HEK293 (cell line): ENCODE data around the gene TBC1D17.
A peak's percentile ranks its signal among the peaks of the same experiment; 100 is the strongest.

Source experiments
- CTCF ChIA-PET: fragments of 350-600 bp; formaldehyde crosslinking; extraction: SDS; loops from one replicate; lab custom pipeline; 2021; ENCODE audit warnings: antibody characterized with exemption; lab: Yijun Ruan, JAX
- POLR2A ChIA-PET: fragments of 300-600 bp; formaldehyde crosslinking; extraction: SDS; loops from one replicate; lab custom pipeline; 2020; ENCODE audit warnings: antibody characterized with exemption, inconsistent platforms; lab: Yijun Ruan, JAX
- H3K27ac ChIP-seq: fragments of 200-500 bp; sonication (Bioruptor generic); 2 replicates; pipeline ENCODE4 v1.5.1; 2014; ENCODE audit warnings: low read depth, low read length, control low read depth, inconsistent platforms; ENCODE audit errors: extremely low read depth
- H3K36me3 ChIP-seq, 2 experiments: fragments of 200-500 bp in 1 of 2; sonication (Bioruptor generic) in 1 of 2; 1 replicate in 1 of 2; 2 replicates in 1 of 2; pipeline ENCODE4 v1.5.1; 2014 to 2017; ENCODE audit warnings: inconsistent platforms in 2 of 2, low read length in 2 of 2; ENCODE audit not compliant: control insufficient read depth in 2 of 2, insufficient read depth in 1 of 2
- H3K4me1 ChIP-seq: fragments of 200-500 bp; sonication (Bioruptor generic); 2 replicates; pipeline ENCODE4 v1.5.1; 2014; ENCODE audit warnings: mild to moderate bottlenecking, low read length, inconsistent platforms; ENCODE audit not compliant: control insufficient read depth, insufficient read depth
- H3K4me3 ChIP-seq: 2 replicates; pipeline ENCODE4 v1.5.1; 2011; ENCODE audit warnings: low read depth, mild to moderate bottlenecking, control low read depth, low read length, moderate library complexity
- H3K9me3 ChIP-seq: fragments of 200-500 bp; sonication (Bioruptor generic); 2 replicates; pipeline ENCODE4 v1.5.1; 2014; ENCODE audit warnings: low read depth, low read length, inconsistent platforms; ENCODE audit not compliant: control insufficient read depth, insufficient read depth
- BCL11B ChIP-seq: fragments of 450-650 bp; formaldehyde crosslinking; IDR thresholded peaks from 2 replicates; pipeline ENCODE4 v1.5.1; 2016; ENCODE audit warnings: low read depth, missing biosample characterization, missing genetic modification characterization
- FEZF1 ChIP-seq: fragments of 450-650 bp; formaldehyde crosslinking; IDR thresholded peaks from 2 replicates; pipeline ENCODE4 v1.5.1; 2016; ENCODE audit warnings: missing biosample characterization, missing genetic modification characterization
- GLI2 ChIP-seq: fragments of 450-650 bp; formaldehyde crosslinking; IDR thresholded peaks from 2 replicates; pipeline ENCODE4; 2017; ENCODE audit warnings: missing biosample characterization, missing genetic modification characterization, low read depth, borderline replicate concordance
- KLF1 ChIP-seq: fragments of 450-650 bp; formaldehyde crosslinking; IDR thresholded peaks from 2 replicates; pipeline ENCODE4 v1.5.1; 2016; ENCODE audit warnings: missing biosample characterization, missing genetic modification characterization
- KLF16 ChIP-seq: fragments of 450-650 bp; formaldehyde crosslinking; IDR thresholded peaks from 2 replicates; pipeline ENCODE4 v1.5.1; 2017; ENCODE audit warnings: missing biosample characterization, missing genetic modification characterization
- KLF17 ChIP-seq: fragments of 450-650 bp; formaldehyde crosslinking; IDR thresholded peaks from 2 replicates; pipeline ENCODE4 v1.5.1; 2016; ENCODE audit warnings: missing biosample characterization, missing genetic modification characterization
- KLF8 ChIP-seq: fragments of 450-650 bp; formaldehyde crosslinking; IDR thresholded peaks from 2 replicates; pipeline ENCODE4 v1.5.1; 2016; ENCODE audit warnings: missing biosample characterization, missing genetic modification characterization
- REST ChIP-seq: fragments of 450-650 bp; formaldehyde crosslinking; IDR thresholded peaks from 2 replicates; pipeline ENCODE4 v1.5.1; 2016; ENCODE audit warnings: missing biosample characterization, missing genetic modification characterization
- ZBTB49 ChIP-seq: fragments of 450-650 bp; formaldehyde crosslinking; IDR thresholded peaks from 2 replicates; pipeline ENCODE4 v1.5.1; 2016; ENCODE audit warnings: missing biosample characterization, missing genetic modification characterization, low read depth
- ZFP3 ChIP-seq: fragments of 450-650 bp; formaldehyde crosslinking; IDR thresholded peaks from 2 replicates; pipeline ENCODE4 v1.5.1; 2016; ENCODE audit warnings: low read depth, missing biosample characterization, missing genetic modification characterization
- ZNF211 ChIP-seq: fragments of 450-650 bp; formaldehyde crosslinking; IDR thresholded peaks from 2 replicates; pipeline ENCODE4 v1.5.1; 2016; ENCODE audit warnings: low read depth, missing biosample characterization, missing genetic modification characterization
- ZNF324 ChIP-seq: fragments of 450-650 bp; formaldehyde crosslinking; IDR thresholded peaks from 2 replicates; pipeline ENCODE4 v1.5.1; 2016; ENCODE audit warnings: missing biosample characterization, missing genetic modification characterization
- ZNF449 ChIP-seq: fragments of 450-650 bp; formaldehyde crosslinking; IDR thresholded peaks from 2 replicates; pipeline ENCODE4 v1.5.1; 2017; ENCODE audit warnings: missing biosample characterization, mild to moderate bottlenecking, missing genetic modification characterization, moderate library complexity
- ZNF510 ChIP-seq: fragments of 450-650 bp; formaldehyde crosslinking; IDR thresholded peaks from 2 replicates; pipeline ENCODE4 v1.5.1; 2018; ENCODE audit warnings: mild to moderate bottlenecking, missing genetic modification characterization, missing biosample characterization; ENCODE audit not compliant: insufficient replicate concordance
- ZNF580 ChIP-seq: fragments of 450-650 bp; formaldehyde crosslinking; IDR thresholded peaks from 2 replicates; pipeline ENCODE4 v1.5.1; 2016; ENCODE audit warnings: missing biosample characterization, missing genetic modification characterization
- ZNF596 ChIP-seq: fragments of 450-650 bp; IDR thresholded peaks from 2 replicates; pipeline ENCODE4 v1.5.0; 2018; ENCODE audit warnings: missing biosample characterization, mild to moderate bottlenecking, missing genetic modification characterization, moderate library complexity
- ZNF623 ChIP-seq: fragments of 450-650 bp; formaldehyde crosslinking; IDR thresholded peaks from 2 replicates; pipeline ENCODE4 v1.5.1; 2016; ENCODE audit warnings: missing biosample characterization, missing genetic modification characterization
- ZNF704 ChIP-seq: fragments of 450-650 bp; formaldehyde crosslinking; IDR thresholded peaks from 2 replicates; pipeline ENCODE4 v1.5.1; 2016; ENCODE audit warnings: missing biosample characterization, missing genetic modification characterization
- ZSCAN30 ChIP-seq: fragments of 450-650 bp; IDR thresholded peaks from 2 replicates; pipeline ENCODE4 v1.5.1; 2018; ENCODE audit warnings: missing biosample characterization, mild to moderate bottlenecking, missing genetic modification characterization, moderate library complexity

Gene TBC1D17

GRCh38 chr19:49892716-49893115 lies 15.2 kb downstream of the TBC1D17 start (continued):
- TF ChIP-seq ZNF596 (tag by site-specific recombination), result no peak
- TF ChIP-seq KLF1 (tag by site-specific recombination), result 0 out of 2 replicates have a peak, but pooled peaks have one; percentile 18
- TF ChIP-seq ZNF324 (tag by site-specific recombination), result no peak
- TF ChIP-seq REST, result no peak
- TF ChIP-seq ZFP3 (tag by site-specific recombination), result 0 out of 2 replicates have a peak, but pooled peaks have one; percentile 52
- no peak for TF ChIP-seq KLF17 (tag by site-specific recombination)

GRCh38 chr19:49894011-49894664 lies 16.6 kb downstream of the TBC1D17 start:
- TF ChIP-seq BCL11B, result no peak
- Histone ChIP-seq H3K9me3 (no peaks in the 10 kb centered on the region), H3K4me3 (no peak overlapping the region), H3K36me3 (no peaks in the 10 kb centered on the region), H3K4me1 (no peaks in the 10 kb centered on the region), H3K27ac (no peak overlapping the region)
- CTCF ChIA-PET, result no interaction called here
- POLR2A ChIA-PET, result interaction anchor here (0.7 to 1.0 kb wide), 2 partner anchors 17 to 85 kb away, joined by 3 to 4 read pairs; no protein-coding TSS in a partner anchor

- no peaks in the 10 kb centered on the region for H3K36me3 ChIP-seq
- POLR2A ChIA-PET, result no interaction called here
- H3K4me1 ChIP-seq, result no peaks in the 10 kb centered on the region
- H3K27ac ChIP-seq, result no peak overlapping the region
- H3K4me3 ChIP-seq, result no peak overlapping the region
- CTCF ChIA-PET, result interaction anchor here (0.6 kb wide), 1 partner anchor 423 kb away, joined by 6 read pairs; no protein-coding TSS in a partner anchor
- no peaks in the 10 kb centered on the region for H3K9me3 ChIP-seq
- TF ChIP-seq ZNF449 (tag by site-specific recombination) (no peak), ZNF704 (tag by site-specific recombination) (no peak), GLI2 (tag by site-specific recombination) (no peak), ZSCAN30 (no peak), ZNF510 (tag by site-specific recombination) (no peak), KLF8 (no peak), ZNF211 (no peak), KLF16 (tag by site-specific recombination) (no peak), ZNF580 (no peak), FEZF1 (tag by site-specific recombination) (no peak), ZNF623 (tag by site-specific recombination) (no peak), ZBTB49 (tag by site-specific recombination) (no peak)
Observed at GRCh38 chr19:49894879-49895565, 17.5 kb downstream of the TBC1D17 start.
